Body of pancreas (tissue), 4 donors: ENCODE data around the gene SLC4A4.

Experiments used
- POLR2A ChIP-seq, 3 donors: fragments of 450-650 bp; IDR thresholded peaks; one replicate each; pipeline ENCODE4 v1.6.1; 2016; ENCODE audit warnings: antibody characterized with exemption in 3 of 3, mild to moderate bottlenecking in 2 of 3
- TF ChIP-seq, protein P1 (sequence below), 7 experiments: fragments of 450-650 bp in 4 of 7; fragments of 200-600 bp in 3 of 7; sonication (generic) in 3 of 7; IDR thresholded peaks; one replicate each; pipeline ENCODE4 v1.5.1; 2016 to 2019; ENCODE audit warnings: antibody characterized with exemption in 7 of 7

DNA sequence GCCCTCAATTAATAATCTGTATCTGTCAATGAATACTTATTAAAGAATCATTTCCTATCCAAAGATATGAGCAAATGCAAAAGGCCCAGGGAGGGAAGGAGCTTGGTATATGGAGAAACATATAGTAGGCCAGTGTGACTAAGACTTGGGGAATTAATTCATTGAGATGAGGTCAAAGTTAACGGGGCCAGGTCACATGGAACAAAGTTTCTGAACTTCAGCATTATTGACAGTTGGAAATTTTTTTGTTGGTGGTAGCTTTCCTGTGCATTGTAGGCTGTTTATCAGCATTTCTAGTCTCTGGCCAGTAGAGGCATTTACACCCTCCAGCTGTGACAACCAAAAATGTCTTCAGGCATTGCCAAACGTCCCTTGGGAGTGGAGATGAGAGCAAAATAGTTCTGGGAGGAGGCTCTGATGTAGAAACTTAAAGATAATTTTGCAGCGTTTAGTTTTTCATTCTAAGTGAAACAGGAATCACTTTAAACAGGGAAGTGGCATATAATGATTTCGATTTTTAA, 202.0 kb downstream of the SLC4A4 start:
- TF ChIP-seq, protein P1, sequence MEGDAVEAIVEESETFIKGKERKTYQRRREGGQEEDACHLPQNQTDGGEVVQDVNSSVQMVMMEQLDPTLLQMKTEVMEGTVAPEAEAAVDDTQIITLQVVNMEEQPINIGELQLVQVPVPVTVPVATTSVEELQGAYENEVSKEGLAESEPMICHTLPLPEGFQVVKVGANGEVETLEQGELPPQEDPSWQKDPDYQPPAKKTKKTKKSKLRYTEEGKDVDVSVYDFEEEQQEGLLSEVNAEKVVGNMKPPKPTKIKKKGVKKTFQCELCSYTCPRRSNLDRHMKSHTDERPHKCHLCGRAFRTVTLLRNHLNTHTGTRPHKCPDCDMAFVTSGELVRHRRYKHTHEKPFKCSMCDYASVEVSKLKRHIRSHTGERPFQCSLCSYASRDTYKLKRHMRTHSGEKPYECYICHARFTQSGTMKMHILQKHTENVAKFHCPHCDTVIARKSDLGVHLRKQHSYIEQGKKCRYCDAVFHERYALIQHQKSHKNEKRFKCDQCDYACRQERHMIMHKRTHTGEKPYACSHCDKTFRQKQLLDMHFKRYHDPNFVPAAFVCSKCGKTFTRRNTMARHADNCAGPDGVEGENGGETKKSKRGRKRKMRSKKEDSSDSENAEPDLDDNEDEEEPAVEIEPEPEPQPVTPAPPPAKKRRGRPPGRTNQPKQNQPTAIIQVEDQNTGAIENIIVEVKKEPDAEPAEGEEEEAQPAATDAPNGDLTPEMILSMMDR (IDR thresholded peaks at IDR 0.05): no peak
- no peak for TF ChIP-seq POLR2A (IDR thresholded peaks at IDR 0.05)
